Right renal cortex interstitium (tissue), 3 donors: ENCODE data around the gene ENTPD5. TPM values are rescaled to one million over a fixed set of nuclear protein-coding genes. Genes with fewer than 3 reads are reported as not detected.
"Not testable (repeated sequence)": the region's sequence is repeated elsewhere in the genome, so short reads cannot be mapped to it uniquely, and the experiment has no call there.

ENCODE experiments used
- DNase-seq, 3 donors: peaks; one replicate each; pipeline ENCODE4 v3.0.0-alpha.2; 2013; ENCODE audit warnings: low read depth in 3 of 3, low spot score in 2 of 3
- polyA plus RNA-seq, 3 donors: library from polyadenylated mRNA; unstranded; fragments of 120-200 nt; gene quantifications; one replicate each; pipeline ENCODE4 v1.2.1, GENCODE V29; 2013; ENCODE audit not compliant: insufficient read length in 3 of 3

Gene ENTPD5
- polyA plus RNA-seq, 3 donors: 48.2 to 56.0 (median 50.9) TPM

- no peak for DNase-seq
These were observed 73.9 kb downstream of the ENTPD5 start for GRCh38 chr14:73945159-73945670.

- no peak for DNase-seq
These were observed 74.5 kb downstream of the ENTPD5 start for GRCh38 chr14:73944432-73945158.

- no peak for DNase-seq
These were observed 76.0 kb downstream of the ENTPD5 start for GRCh38 chr14:73943083-73943482.

- DNase-seq: no peak
These were observed 76.9 kb downstream of the ENTPD5 start for GRCh38 chr14:73942180-73942579.

GRCh38 chr14:73937012-73937411 is 82.1 kb downstream of the ENTPD5 start:
- no peak for DNase-seq

- no peak for DNase-seq
These were observed 82.5 kb downstream of the ENTPD5 start for GRCh38 chr14:73936548-73936947.

- no peak for DNase-seq
These were observed 83.4 kb downstream of the ENTPD5 start for GRCh38 chr14:73935666-73936065.

GRCh38 chr14:73924337-73924736 is 94.8 kb downstream of the ENTPD5 start:
- DNase-seq: no peak

- not testable (repeated sequence) for DNase-seq
These were observed 99.6 kb downstream of the ENTPD5 start for GRCh38 chr14:73919457-73919856.

GRCh38 chr14:73916324-73916723 is 102.8 kb downstream of the ENTPD5 start:
- no peak for DNase-seq

- no peak for DNase-seq
These were observed 105.8 kb downstream of the ENTPD5 start for GRCh38 chr14:73913256-73913655.

GRCh38 chr14:73909681-73910080 is 109.4 kb downstream of the ENTPD5 start:
- DNase-seq: no peak

Other genes starting within 250 kb of the ENTPD5 start
- 10 to 100 TPM; 16.8 to 34.0 (median 26.3) TPM for gene PTGR2, start 167.5 kb downstream of the ENTPD5 start, polyA plus RNA-seq
- gene ZNF410, start 132.4 kb downstream of the ENTPD5 start, polyA plus RNA-seq: 10 to 100 TPM; 57.7 to 62.2 (median 60.8) TPM
- 10 to 100 TPM; 14.0 to 18.8 (median 14.6) TPM for gene FAM161B, start 69.2 kb downstream of the ENTPD5 start, polyA plus RNA-seq
- 10 to 100 TPM; 26.1 to 30.5 (median 30.0) TPM for gene COQ6, start 69.0 kb downstream of the ENTPD5 start, polyA plus RNA-seq
- 10 to 100 TPM; 14.9 to 16.1 (median 15.5) TPM for gene BBOF1, start 61 bp upstream of the ENTPD5 start, polyA plus RNA-seq
- 100 to 1,000 TPM in 2 of 3 donors, 10 to 100 TPM in 1; 98.1 to 124 (median 117) TPM for gene ALDH6A1, start 65.2 kb upstream of the ENTPD5 start, polyA plus RNA-seq
- 10 to 100 TPM; 18.9 to 22.0 (median 19.8) TPM for gene LIN52, start 65.7 kb upstream of the ENTPD5 start, polyA plus RNA-seq
- gene VSX2, start 220.2 kb upstream of the ENTPD5 start, polyA plus RNA-seq: under 1 TPM in 1 of 3 donors, not detected in 2; 0.08 TPM